B cell (primary cell): ENCODE results near the gene TCTN3.

Source experiments
- CTCF ChIP-seq: fragments of 200-600 bp; IDR thresholded peaks from one replicate; pipeline ENCODE4 v1.8.0; 2022; ENCODE audit warnings: antibody characterized with exemption, mild to moderate bottlenecking
- EZH2 ChIP-seq: IDR thresholded peaks from 2 replicates; pipeline ENCODE4 v1.6.1; 2012; ENCODE audit warnings: borderline replicate concordance, low read depth, mild to moderate bottlenecking, moderate library complexity, low read length; ENCODE audit not compliant: insufficient read depth, poor library complexity, severe bottlenecking

GRCh38 chr10:95616446-95616845 lies 77.3 kb downstream of the TCTN3 start:
- no peak for TF ChIP-seq CTCF
- no peak for TF ChIP-seq EZH2
